Tibial nerve (tissue), 4 donors: Measurements from ENCODE around the gene PLCH2. TPM values are rescaled to one million over a fixed set of nuclear protein-coding genes. Genes with fewer than 3 reads are reported as not detected.

Source experiments
- DNase-seq, 2 donors: peaks; one replicate each; pipeline ENCODE4 v3.0.0-alpha.2; 2019; ENCODE audit warnings: low spot score in 2 of 2
- H3K27ac ChIP-seq, 4 donors: fragments of 200-600 bp; sonication (generic) in 3 of 4; one replicate each; pipeline ENCODE4 v1.5.1; 2017 to 2019; ENCODE audit warnings: mild to moderate bottlenecking in 1 of 4
- H3K27me3 ChIP-seq, 2 donors: fragments of 200-600 bp; sonication (generic) in 1 of 2; one replicate each; pipeline versions ENCODE4 v1.5.1 to v1.6.0; 2017 to 2019
- H3K36me3 ChIP-seq, 3 donors: fragments of 200-600 bp; sonication (generic); one replicate each; pipeline ENCODE4 v1.5.1; 2018 to 2019
- H3K4me1 ChIP-seq, 4 donors: fragments of 200-600 bp; sonication (generic) in 3 of 4; one replicate each; pipeline ENCODE4 v1.5.1; 2017 to 2019
- H3K4me3 ChIP-seq, 4 donors: fragments of 200-600 bp; sonication (generic) in 3 of 4; one replicate each; pipeline ENCODE4 v1.5.1; 2017 to 2019; ENCODE audit warnings: mild to moderate bottlenecking in 1 of 4, moderate library complexity in 1 of 4
- H3K9me3 ChIP-seq, 4 donors: fragments of 200-600 bp; sonication (generic) in 3 of 4; one replicate each; pipeline ENCODE4 v1.5.1; 2017 to 2019
- EP300 ChIP-seq, 2 donors: sonication (generic); formaldehyde crosslinking; IDR thresholded peaks; one replicate each; pipeline ENCODE4 v1.6.1; 2017; ENCODE audit warnings: antibody characterized with exemption in 2 of 2, mild to moderate bottlenecking in 1 of 2
- POLR2A ChIP-seq, 2 donors: fragments of 450-650 bp; IDR thresholded peaks; one replicate each; pipeline ENCODE4 v1.6.1; 2017; ENCODE audit warnings: antibody characterized with exemption in 2 of 2, mild to moderate bottlenecking in 2 of 2, moderate library complexity in 2 of 2
- WGBS, 2 donors: methylation state at CpG; one replicate each; pipeline ENCODE4 v1.1.5; 2018; 5-methylcytosine and 5-hydroxymethylcytosine counted together
- total RNA-seq, 4 donors: library from RNA; depleted of rRNA; stranded (reverse); fragments of >200 nt; gene quantifications; one replicate each; pipeline ENCODE4 v1.1.0, GENCODE V29; 2016
- TF ChIP-seq, protein P1 (sequence below), 5 experiments: fragments of 200-600 bp in 3 of 5; fragments of 450-650 bp in 2 of 5; sonication (generic) in 3 of 5; IDR thresholded peaks; one replicate each; pipeline ENCODE4 v1.5.1; 2016 to 2019; ENCODE audit warnings: antibody characterized with exemption in 5 of 5, mild to moderate bottlenecking in 3 of 5, moderate library complexity in 2 of 5

PLCH2 gene
- total RNA-seq, 4 donors from 2014 or later: 0.21 to 0.59 (median 0.26) TPM

DNA sequence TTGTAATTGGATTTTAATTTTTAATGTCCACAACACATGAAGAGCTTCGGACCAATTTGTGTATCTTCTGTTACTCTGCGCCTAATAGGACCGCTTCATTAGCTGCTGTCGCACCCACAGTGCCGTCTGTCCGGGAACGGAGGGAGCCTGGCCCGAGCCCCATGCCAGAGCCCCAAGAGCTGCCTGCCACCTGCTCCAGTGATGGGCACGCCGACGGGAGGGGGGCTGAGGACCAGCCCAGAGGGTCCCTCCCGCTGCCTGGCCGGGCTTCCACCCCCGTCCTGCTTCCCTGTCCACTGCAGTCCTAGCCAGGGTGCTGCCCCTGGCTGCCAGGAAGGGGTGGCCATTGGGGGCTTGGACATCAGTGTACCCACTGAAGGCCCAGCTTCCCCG, 30.3 kb upstream of the PLCH2 start:
- WGBS, 2 donors: 76 to 85% methylated on average over 12 to 15 of the region's 15 CpGs
- no peak for DNase-seq
- no peaks in the 10 kb centered on the region for H3K36me3 ChIP-seq
- H3K27ac ChIP-seq: no peak overlapping the region
- peaks cover 0 to 6% (median 0%) of the 10 kb centered on the region in 4 donors for H3K4me1 ChIP-seq
- no peaks in the 10 kb centered on the region for H3K9me3 ChIP-seq
- TF ChIP-seq, protein P1, sequence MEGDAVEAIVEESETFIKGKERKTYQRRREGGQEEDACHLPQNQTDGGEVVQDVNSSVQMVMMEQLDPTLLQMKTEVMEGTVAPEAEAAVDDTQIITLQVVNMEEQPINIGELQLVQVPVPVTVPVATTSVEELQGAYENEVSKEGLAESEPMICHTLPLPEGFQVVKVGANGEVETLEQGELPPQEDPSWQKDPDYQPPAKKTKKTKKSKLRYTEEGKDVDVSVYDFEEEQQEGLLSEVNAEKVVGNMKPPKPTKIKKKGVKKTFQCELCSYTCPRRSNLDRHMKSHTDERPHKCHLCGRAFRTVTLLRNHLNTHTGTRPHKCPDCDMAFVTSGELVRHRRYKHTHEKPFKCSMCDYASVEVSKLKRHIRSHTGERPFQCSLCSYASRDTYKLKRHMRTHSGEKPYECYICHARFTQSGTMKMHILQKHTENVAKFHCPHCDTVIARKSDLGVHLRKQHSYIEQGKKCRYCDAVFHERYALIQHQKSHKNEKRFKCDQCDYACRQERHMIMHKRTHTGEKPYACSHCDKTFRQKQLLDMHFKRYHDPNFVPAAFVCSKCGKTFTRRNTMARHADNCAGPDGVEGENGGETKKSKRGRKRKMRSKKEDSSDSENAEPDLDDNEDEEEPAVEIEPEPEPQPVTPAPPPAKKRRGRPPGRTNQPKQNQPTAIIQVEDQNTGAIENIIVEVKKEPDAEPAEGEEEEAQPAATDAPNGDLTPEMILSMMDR (IDR thresholded peaks at IDR 0.05): no peak
- TF ChIP-seq POLR2A (IDR thresholded peaks at IDR 0.05) (no peak), EP300 (IDR thresholded peaks at IDR 0.05) (no peak)
- H3K4me3 ChIP-seq: no peak overlapping the region
- H3K27me3 ChIP-seq: peaks cover 0 to 82% of the 10 kb centered on the region in 2 donors

DNA sequence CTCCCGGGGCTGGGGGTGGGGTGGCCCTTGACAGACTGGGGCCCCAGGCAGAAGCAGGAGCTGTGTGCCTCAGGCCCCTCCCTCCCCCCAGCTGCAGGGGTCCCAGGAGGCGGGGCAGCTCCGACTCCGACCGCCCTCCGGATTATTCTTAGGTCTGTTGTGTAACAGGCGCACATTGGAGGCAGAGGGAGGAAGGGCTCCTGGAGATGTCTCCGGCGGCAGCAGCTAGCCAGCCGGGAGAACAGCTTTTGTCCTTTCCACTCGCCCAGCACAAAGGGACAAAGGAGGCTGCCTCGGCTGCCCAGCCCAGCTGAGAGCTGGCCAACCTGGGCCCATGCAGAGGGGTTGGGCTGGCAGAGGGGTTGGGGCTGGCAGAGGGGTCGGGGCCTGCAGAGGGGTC, 29.7 kb upstream of the PLCH2 start:
- H3K27me3 ChIP-seq: peaks cover 0 to 82% of the 10 kb centered on the region in 2 donors

DNA sequence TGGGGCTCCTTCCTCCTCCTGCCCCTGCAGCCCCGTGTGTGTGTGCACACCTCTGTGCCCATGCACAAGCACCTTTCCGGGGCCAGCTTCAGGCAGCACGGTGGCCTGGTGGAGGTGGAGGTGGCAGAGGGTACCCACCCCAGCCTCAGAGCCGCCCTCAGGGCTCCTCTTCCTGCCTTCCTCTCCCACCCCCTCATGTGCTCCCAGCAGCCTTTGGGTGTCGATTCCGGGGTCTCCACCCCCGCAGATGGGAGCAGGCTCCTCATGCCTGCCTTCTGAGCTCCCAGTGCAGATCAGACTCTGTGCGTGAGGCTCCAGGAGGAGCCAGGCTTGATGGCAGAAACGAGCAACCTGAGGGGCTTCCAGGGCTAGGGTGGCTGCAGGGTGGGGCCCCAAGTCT, 29.2 kb upstream of the PLCH2 start:
- no peak for DNase-seq
- Histone ChIP-seq H3K9me3 (no peaks in the 10 kb centered on the region), H3K27ac (no peak overlapping the region), H3K27me3 (peaks cover 0 to 82% of the 10 kb centered on the region in 2 donors), H3K36me3 (no peaks in the 10 kb centered on the region), H3K4me3 (no peak overlapping the region), H3K4me1 (peaks cover 0 to 6% (median 0%) of the 10 kb centered on the region in 4 donors)
- 31 to 33% methylated on average over 8 to 9 of the region's 9 CpGs for WGBS, 2 donors
- TF ChIP-seq, protein P1 (IDR thresholded peaks at IDR 0.05): no peak
- no peak for TF ChIP-seq POLR2A (IDR thresholded peaks at IDR 0.05)
- TF ChIP-seq EP300 (IDR thresholded peaks at IDR 0.05): no peak

More for the DNA sequence above, 29.7 kb upstream of the PLCH2 start:
- 15 to 16% methylated on average over 9 to 13 of the region's 13 CpGs for WGBS, 2 donors
- Histone ChIP-seq H3K4me3 (no peak overlapping the region), H3K4me1 (peaks cover 0 to 6% (median 0%) of the 10 kb centered on the region in 4 donors), H3K9me3 (no peaks in the 10 kb centered on the region), H3K36me3 (no peaks in the 10 kb centered on the region), H3K27ac (no peak overlapping the region)
- TF ChIP-seq POLR2A (IDR thresholded peaks at IDR 0.05) (no peak), EP300 (IDR thresholded peaks at IDR 0.05) (no peak)
- TF ChIP-seq, protein P1 (IDR thresholded peaks at IDR 0.05): no peak
- no peak for DNase-seq

DNA sequence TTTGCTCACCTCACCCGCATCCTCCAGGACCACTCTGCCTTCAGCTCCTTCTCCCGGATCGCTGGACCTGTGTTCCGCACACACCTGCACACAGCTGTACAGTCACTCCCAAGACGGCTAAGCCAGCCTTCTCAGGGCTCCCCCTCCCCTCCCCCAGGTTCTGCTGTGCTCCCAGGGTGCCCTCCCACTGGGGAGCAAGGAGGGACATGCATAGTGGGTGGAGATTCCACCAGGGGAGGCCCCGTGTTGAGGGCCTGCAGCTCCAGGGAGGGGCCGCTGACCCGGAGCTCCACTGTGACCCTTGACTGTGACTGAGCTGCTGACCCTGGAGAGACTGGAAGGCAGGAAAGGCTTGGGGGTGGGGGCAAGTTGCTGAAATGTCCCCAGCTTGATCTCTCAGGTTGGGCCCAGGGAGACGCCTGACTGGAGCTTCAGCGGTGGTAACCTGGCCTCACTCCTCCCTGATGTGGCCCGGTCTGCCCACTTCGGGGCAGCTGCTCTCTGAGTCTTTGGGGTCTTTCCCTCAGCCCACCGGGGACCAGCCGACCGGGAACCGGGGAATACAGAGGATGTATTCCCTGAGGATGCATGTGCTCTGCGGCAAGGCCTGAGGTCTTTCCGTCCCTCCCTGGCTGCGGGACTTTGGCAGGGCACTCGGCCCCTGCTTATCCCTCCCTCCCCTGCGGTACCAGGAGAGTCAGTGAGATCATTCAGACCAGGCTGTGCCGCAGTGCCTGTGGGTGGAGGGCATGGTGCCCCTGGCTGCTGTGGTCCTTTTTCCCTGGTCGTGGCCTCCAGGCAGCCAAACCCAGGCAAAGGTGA, 28.6 kb upstream of the PLCH2 start:
- 51 to 61% methylated on average over 11 to 22 of the region's 23 CpGs for WGBS, 2 donors
- H3K36me3 ChIP-seq: no peaks in the 10 kb centered on the region
- H3K4me1 ChIP-seq: peaks cover 0 to 6% (median 0%) of the 10 kb centered on the region in 4 donors
- no peaks in the 10 kb centered on the region for H3K9me3 ChIP-seq
- H3K27me3 ChIP-seq: peaks cover 0 to 82% of the 10 kb centered on the region in 2 donors
- no peak for DNase-seq
- TF ChIP-seq, protein P1 (IDR thresholded peaks at IDR 0.05): no peak
- TF ChIP-seq POLR2A (IDR thresholded peaks at IDR 0.05): no peak
- no peak overlapping the region for H3K27ac ChIP-seq
- no peak overlapping the region for H3K4me3 ChIP-seq

DNA sequence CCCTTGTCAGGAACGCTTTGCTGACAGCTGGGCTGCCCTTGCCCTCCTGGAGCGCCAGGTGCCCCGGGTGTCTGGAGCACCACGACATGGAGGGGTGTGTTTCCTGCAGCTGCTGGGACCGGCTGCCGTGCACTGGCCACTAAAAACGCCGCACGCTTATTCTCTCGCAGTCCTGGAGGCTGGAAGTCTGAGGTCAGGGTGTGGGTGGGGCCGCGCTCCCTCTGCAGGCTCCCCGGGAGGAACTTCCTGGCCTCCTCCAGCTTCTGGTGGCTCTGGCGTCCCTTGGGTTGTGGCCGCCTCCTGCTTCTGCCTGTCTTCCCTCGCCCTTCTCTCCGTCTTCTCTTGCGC, 28.0 kb upstream of the PLCH2 start:
- Histone ChIP-seq H3K27ac (no peak overlapping the region), H3K36me3 (no peaks in the 10 kb centered on the region), H3K27me3 (peaks cover 0 to 82% of the 10 kb centered on the region in 2 donors), H3K4me3 (no peak overlapping the region), H3K4me1 (peaks cover 0 to 4% (median 0%) of the 10 kb centered on the region in 4 donors), H3K9me3 (no peaks in the 10 kb centered on the region)
- no peak for DNase-seq
- no peak for TF ChIP-seq EP300 (IDR thresholded peaks at IDR 0.05)
- TF ChIP-seq, protein P1 (IDR thresholded peaks at IDR 0.05): no peak
- TF ChIP-seq POLR2A (IDR thresholded peaks at IDR 0.05): no peak
- 40 to 53% methylated on average over 17 to 18 of the region's 18 CpGs for WGBS, 2 donors
